Stimulated activated CD4-positive, alpha-beta T cell treated with anti-CD3 and anti-CD28 coated beads, TNF-alpha, amount 100 ng/mL, for 1 hour (primary cell): ENCODE measurements around the gene SKOR1.

ENCODE experiments used
- DNase-seq, 3 donors: peaks; one replicate each; pipeline ENCODE4 v3.0.0-alpha.2; 2020; ENCODE audit warnings: low read depth in 3 of 3, low spot score in 1 of 3

Gene SKOR1

DNA sequence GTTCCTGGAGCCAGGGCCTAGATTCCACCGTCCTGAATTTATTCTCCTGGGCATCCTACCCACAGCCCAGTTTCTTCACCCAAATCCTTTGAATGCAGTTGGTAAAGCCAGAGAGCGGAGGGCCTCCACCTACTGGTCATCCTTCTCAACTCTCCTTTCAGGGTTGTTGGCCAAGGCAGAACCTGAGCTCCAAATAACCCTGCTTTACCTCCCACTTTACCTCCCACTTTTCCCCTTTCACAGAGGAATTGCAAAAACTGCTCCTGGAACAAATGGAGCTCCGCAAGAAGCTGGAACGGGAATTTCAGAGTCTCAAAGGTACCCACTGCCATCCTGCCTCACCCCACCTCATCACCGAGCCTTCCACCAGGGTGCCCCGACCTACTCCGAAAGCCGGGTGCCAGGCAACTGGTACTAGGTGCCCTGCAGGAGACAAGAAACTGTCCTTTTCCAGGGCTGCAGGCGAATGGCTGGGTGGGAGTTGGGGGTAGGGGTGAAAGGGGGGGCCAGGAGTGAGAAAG is 6.8 kb downstream of the SKOR1 start:
- DNase-seq, result no peak

DNA sequence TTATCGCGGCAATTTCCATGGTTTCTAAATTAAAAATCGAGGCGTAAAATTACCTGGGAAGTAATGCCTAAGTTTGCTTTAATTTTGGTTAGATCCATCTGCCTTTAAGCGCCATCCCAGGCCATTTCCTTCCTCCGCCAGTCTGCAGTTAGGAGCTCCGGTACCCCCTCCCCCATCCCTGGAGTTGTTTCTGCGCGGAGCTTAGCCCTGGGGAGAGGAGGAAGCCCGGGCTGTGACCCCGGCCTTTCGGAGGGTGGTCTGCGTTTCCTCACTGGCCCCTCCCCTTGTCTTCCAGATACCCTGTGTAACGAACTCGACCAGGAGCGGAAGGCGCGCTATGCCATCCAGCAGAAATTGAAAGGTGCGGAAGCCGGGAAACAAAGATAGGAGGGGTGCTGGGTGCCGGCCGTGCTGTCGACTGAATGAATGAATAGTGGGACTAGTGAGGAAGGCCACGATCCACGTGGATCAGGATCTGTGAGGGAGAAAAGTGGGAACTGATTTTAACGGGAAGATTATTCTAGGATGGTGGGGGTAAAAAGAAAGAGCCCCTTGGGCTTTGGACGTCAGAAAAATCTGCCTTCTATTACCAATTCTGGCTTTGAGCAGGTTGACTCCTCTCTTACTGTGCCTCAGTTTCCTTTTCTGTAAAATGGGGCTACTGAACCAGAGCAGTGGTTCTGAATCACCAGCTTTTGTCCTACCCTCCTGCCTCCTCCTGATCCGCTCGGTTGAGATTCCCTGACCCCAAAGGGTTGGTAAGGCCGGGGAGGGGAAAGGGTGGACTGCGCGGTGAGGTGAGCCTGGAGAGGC is 7.8 kb downstream of the SKOR1 start:
- no peak for DNase-seq

DNA sequence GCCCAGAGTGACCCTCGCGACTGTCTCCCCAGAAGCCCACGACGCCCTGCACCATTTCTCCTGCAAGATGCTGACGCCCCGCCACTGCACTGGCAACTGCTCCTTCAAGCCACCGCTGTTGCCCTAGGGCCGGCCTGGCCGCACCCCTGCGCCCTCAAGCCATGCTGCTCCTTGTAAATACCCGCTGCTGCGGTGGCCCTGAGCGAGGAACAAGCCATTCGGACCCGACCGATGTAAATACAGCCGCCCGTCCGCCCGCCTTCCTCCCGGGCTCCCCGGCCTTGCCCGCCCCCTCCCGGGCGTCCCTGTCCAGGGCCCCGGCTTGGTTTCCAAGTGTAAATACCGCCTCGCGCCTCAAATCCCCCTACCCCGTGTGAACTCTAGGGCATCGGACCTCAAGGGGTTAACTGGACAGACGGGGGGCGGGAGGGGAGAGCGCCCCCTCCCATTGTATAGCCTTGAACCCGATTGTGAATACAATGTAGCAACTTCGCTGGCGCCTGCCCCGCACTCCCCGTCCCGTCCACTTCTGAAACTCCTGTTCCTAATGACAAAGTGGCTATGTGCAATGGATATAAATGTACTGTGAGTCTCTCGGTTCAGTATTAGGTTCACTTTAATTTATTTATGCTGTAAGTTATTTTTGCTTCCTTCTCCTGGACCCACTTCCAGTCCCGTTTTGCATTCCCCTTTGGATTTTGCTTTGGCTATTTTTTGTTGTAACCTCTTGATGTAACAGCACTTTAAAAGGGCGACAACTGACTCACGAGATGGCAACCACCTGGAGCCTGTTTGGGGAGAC is 8.6 kb downstream of the SKOR1 start:
- DNase-seq, result no peak

DNA sequence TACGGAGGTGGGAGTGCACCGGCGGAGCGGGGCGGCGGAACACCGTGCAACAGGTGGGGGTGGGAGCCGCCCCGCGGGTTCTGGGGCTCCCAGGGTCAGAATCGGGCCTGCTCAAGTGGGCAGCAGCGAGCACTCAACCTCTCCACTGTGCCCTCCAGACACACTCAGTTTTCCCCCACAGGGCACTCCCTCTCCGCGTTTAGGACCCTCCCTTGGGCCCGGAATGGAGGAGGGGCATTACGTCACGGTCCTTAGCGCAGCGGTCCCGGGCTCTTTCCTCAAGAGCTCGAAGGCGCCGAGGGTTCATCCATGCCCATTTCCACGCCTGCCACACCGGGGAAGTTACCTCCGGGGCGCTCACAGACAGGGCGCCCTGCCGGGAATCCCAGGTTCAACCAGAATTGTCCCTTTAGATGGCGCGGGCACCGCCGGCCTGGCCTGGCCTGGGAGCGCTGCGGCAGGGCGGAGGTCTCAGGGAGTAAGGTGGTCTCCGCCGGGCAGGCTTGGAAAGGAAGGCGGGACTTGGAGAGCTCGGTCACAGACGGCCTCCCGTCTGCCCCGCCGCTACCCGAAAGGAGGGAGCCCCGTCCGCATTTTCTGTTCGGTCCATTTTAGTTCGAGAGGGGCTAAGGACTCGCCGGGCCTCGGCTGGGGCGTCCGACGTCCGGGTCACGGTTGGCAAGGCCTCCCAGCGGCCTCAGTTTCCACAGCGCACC is 9.4 kb downstream of the SKOR1 start:
- no peak for DNase-seq

DNA sequence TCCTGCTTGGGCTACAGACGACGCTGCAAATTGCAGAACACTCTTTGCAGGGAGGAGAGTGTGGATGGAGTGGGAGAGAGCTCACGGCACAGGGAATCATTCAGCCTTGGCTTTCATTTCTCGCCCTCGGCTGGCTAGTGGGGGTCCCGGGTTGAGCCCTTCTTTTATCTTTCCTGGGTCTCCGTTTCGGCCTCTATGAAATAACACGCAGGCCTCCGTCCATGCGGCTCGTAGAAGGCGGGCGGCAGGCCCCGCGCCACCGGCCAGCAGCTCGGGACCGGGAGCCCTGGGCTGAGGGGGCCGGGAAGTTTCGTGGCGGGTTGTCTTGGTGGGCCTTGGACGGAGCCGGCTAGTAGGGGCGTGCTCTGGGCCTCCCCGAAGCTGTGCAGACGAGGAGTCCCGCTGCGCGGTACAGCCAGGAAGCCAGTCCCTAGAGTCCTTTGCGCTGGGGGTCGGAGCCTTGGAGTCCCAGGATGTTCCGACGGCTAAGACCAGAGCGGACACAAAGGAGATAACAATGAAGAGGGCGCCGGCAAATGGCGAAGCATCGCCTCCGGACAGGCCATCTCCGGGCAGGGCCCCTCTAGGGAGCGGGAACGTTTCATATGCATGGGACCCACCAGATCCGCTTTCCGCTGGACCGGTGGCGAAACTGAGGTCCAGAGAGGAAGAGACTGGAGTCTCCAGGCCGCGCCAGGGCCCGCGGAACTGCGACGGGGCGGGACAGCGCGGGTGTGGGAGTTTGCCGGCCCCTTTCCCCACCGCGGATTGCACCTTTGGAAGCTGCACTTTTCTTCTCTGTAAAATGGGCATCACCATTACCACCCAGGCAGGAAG is 10.2 kb downstream of the SKOR1 start:
- DNase-seq, result no peak

GRCh38 chr15:67836134-67836455 is 10.8 kb downstream of the SKOR1 start:
- no peak for DNase-seq

DNA sequence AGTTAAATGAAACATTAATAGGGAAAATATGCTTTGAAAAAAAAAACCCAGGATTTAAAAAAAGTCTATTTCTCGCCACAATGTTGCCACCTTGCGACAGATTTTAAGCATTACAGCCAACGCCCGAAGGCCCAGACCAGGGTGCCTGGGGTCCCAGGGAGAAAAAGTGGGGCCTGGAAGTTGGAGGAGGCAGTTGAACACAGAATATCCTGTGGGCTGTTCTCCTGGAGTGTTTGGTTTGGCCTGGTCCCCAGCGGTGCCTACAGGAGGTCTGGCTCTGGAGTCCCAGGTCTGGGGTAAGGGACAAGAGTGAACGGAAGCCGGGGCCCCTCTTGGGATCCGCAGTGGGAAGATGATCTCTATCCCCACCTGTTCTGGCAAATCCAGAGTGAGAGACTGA is 11.2 kb downstream of the SKOR1 start:
- peak in 1 of 3 donors; percentile 34 for DNase-seq

DNA sequence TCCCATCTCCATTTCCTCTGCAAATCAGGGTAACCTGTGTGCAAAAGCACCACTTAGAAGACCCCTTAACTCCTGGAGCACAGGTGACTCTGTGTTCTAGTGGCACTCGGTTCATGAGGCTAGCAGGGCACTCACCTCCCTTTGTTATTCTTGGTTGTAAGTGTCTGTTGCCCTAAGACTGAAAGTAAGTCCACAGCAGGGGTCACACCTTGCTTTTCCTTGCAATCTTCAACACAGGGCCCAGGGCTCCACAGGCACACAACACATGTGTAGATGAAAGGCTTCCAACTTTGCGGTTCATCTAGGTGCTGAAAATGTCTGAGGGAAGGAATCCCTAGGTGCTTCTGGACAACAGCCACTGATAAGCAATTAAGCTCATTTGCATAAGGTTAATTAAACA is 11.6 kb downstream of the SKOR1 start:
- no peak for DNase-seq

GRCh38 chr15:67838789-67839332 is 13.6 kb downstream of the SKOR1 start:
- DNase-seq, result no peak

DNA sequence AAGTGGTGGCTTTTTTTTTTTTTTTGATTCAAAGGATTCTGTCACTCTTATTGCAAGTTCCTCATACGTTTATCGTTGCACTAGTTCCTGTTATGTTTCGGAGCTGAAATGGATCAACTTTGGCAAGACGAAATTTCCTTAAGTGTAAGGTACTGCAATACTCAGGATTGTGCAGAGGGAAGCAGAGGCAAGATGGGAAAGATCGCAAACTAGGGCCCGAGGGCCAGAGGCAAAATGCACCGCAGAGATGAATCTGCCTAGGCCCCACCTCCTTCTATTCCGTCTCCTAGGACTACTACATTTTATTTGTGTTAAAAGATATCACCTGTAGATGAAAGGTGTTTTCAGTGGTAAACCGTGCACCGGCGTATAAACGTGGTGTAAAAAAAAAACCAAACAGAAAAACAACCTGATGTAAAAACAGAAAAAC is 14.2 kb downstream of the SKOR1 start:
- DNase-seq, result no peak

DNA sequence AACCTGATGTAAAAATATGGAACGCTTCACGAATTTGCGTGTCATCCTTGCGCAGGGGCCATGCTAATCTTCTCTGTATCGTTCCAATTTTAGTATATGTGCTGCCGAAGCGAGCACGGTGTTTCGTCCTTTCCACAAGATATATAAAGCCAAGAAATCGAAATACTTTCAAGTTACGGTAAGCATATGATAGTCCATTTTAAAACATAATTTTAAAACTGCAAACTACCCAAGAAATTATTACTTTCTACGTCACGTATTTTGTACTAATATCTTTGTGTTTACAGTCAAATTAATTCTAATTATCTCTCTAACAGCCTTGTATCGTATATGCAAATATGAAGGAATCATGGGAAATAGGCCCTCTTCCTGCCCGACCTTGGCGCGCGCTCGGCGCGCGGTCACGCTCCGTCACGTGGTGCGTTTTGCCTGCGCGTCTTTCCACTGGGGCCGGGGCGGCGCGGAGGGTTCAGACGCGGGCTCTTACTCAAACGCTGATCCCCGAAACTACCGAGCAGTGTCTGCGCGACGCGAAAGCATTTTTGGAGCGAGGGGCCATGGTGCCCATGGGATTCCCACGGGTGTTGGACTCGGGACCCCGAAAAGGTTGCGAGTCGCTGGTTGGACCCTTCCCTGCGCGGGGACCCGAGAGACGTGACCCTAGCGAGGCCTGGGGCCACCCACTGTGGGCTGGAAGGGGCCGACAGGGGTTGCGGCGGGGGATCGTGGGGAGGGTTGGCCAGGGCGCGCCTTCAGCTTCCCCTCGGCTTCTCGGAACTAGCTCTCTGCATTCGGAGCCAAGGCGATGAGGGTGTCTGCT is 14.8 kb downstream of the SKOR1 start, which contains the start of gene RNU6-1:
Gene RNU6-1 (minus strand): TSS at position 117 of the 820 bp plus-strand sequence.
- peak; percentile 89 to 92 (median 90) for DNase-seq

GRCh38 chr15:67840749-67841512 is 15.6 kb downstream of the SKOR1 start:
- DNase-seq, result no peak

- no peak for DNase-seq
These were observed 16.1 kb downstream of the SKOR1 start for GRCh38 chr15:67841513-67841762.

GRCh38 chr15:67843092-67843501 is 17.8 kb downstream of the SKOR1 start:
- DNase-seq, result no peak

DNA sequence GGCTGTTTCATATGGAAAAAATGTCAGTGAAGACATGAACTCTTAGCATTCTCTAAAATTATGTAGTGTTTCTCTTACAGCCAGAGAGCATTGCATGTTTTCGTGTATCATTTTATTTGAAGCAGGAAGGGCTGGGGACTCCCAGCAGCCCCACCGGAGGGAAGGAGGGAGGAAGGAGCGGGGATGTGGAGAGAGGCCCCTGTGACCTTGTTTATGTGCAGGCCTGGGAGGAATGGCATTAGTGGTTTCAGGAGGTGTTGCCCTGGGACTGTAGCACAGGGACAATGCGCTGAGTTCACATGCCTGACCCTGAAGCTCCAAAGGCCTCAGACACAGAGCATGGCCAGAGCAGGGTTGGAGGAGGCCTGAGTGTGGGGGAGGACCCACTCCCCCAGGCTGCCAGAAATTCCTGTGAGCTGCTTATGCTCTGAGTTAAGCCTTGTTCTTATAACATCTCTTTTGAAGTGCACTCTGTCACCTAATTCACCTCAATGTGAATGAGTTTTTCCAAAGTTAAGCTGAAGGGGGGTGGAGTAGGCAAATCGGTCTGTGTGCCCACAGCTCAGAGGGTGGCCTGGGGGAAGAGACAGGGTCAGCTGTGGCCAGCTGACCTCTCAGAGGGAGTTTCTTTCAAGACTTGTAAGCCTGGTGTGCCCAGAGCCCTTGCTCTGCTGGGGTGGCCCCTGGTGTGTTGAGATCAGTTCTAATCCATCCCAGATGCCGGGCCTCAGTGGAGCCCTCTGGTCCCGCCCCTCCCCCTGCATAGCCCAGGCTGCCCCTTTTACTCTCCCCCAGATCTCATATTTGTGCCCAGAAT is 18.5 kb downstream of the SKOR1 start:
- DNase-seq, result no peak

GRCh38 chr15:67845974-67846373 is 20.7 kb downstream of the SKOR1 start:
- no peak for DNase-seq

DNA sequence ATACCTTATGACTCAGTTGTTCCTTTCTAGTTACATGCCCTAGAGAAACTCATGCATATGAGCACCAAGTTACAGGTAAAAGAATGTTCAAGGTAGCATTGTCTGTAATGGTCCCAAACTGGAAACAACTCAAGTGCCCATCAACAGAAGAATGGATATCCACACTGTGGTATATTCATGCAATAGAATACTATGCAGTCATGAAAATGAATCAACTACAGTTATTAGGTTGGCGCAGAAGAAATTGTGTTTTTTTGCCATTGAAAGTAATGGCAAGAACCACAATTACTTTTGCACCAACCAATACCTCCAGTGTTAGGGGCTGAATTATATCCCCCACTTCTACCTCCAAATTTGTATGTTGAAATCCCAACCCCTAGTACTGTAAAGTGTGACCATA is 24.2 kb downstream of the SKOR1 start:
- no peak for DNase-seq

DNA sequence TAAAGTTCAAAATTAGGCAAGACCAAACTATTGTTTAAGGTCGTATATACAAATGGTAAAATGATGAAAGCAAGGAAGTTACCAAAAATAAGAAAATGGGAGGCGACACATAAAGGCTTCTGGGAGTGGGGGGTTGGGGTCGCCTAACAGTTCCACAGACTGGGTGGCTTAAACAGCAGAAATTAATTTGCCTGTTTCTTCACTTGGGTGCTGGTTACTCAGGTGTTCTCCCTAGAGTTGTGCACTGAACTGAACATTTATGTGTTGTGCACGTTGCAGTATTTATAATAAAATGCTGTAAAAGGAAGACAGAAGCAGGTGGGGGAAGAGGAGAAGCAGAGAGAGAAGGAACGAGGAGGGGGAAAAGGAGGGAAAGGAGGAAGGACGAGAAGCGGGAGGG is 25.0 kb downstream of the SKOR1 start:
- no peak for DNase-seq
